NCI-H345 (cell line): ENCODE measurements around the gene DNAJC10.

Experiments used
- DNase-seq: peaks from one replicate; lab custom pipeline; 2025; lab: John Stamatoyannopoulos, UW

The DNAJC10 gene

GRCh38 chr2:182834293-182834692 lies 118.2 kb downstream of the DNAJC10 start:
- no peak for DNase-seq

GRCh38 chr2:182836451-182836850 lies 120.4 kb downstream of the DNAJC10 start:
- no peak for DNase-seq
